ENCODE data around the gene CAPN13. TPM values are rescaled to one million over a fixed set of nuclear protein-coding genes. Genes with fewer than 3 reads are reported as not detected.

The CAPN13 gene
- total RNA-seq, 2 experiments from 2014 or later = not detected

DNA sequence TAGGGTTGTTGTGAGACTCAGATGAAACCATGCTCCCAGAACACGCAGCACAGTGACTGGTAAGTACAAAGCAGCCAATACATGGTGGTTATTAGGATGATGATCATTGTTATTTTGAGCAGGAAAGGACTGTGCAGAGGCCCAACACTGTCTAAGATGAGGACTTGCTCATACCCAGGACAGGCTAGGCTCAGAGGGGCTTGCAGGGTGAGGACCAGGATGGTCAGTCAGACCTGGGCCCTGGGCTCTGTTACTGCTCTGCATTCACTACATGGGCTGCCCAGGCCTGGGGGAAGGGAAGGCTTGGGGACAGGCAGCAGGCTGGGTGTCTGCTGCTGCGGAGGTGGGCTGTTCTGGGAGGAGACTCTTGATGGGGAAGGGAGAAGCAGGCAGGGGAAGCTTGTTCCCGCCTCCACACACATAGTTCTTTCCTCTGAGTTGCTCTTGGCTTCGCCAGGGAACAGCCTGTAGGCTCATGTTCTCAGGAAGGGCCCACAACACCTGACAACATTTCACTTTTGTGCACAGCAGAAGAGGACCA is 17.5 kb downstream of the CAPN13 start:
- ATAC-seq (ENCODE audit: poor library complexity) (no peak), DNase-seq (no peak)
- Mint-ChIP-seq H3K27ac (no peak overlapping the region), H3K4me1 (ENCODE audit: low read depth) (no peaks in the 10 kb centered on the region), H3K36me3 (ENCODE audit: low read depth) (no peaks in the 10 kb centered on the region), H3K27me3 (peaks cover 14% of the 10 kb centered on the region), H3K4me3 (no peak overlapping the region), H3K9me3 (no peaks in the 10 kb centered on the region)
- H3K27me3 ChIP-seq (ENCODE audit: control insufficient read depth in 1 of 2, insufficient read depth in 2 of 2, low read length in 2 of 2) = peaks cover 0 to under 1% of the 10 kb centered on the region in 2 experiments
- no peak overlapping the region for H3K4me3 ChIP-seq (ENCODE audit: low read length)
- H3K4me1 ChIP-seq (ENCODE audit: insufficient read depth, low read length) = no peaks in the 10 kb centered on the region
- ChIA-PET CTCF (no interaction called here), POLR2A (no interaction called here)
- TF ChIP-seq, protein P1, sequence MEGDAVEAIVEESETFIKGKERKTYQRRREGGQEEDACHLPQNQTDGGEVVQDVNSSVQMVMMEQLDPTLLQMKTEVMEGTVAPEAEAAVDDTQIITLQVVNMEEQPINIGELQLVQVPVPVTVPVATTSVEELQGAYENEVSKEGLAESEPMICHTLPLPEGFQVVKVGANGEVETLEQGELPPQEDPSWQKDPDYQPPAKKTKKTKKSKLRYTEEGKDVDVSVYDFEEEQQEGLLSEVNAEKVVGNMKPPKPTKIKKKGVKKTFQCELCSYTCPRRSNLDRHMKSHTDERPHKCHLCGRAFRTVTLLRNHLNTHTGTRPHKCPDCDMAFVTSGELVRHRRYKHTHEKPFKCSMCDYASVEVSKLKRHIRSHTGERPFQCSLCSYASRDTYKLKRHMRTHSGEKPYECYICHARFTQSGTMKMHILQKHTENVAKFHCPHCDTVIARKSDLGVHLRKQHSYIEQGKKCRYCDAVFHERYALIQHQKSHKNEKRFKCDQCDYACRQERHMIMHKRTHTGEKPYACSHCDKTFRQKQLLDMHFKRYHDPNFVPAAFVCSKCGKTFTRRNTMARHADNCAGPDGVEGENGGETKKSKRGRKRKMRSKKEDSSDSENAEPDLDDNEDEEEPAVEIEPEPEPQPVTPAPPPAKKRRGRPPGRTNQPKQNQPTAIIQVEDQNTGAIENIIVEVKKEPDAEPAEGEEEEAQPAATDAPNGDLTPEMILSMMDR (IDR thresholded peaks at IDR 0.05) = no peak
- intact Hi-C loops (cut with DNase I, micrococcal nuclease) = no loop called here
- no peaks in the 10 kb centered on the region for H3K36me3 ChIP-seq (ENCODE audit: insufficient read depth, low read length)
- H3K9me3 ChIP-seq (ENCODE audit: control insufficient read depth in 1 of 2, insufficient read depth in 1 of 2, low read length in 2 of 2) = no peaks in the 10 kb centered on the region
- no peak overlapping the region for H3K27ac ChIP-seq (ENCODE audit: low read depth in 1 of 2, low read length in 2 of 2)

DNA sequence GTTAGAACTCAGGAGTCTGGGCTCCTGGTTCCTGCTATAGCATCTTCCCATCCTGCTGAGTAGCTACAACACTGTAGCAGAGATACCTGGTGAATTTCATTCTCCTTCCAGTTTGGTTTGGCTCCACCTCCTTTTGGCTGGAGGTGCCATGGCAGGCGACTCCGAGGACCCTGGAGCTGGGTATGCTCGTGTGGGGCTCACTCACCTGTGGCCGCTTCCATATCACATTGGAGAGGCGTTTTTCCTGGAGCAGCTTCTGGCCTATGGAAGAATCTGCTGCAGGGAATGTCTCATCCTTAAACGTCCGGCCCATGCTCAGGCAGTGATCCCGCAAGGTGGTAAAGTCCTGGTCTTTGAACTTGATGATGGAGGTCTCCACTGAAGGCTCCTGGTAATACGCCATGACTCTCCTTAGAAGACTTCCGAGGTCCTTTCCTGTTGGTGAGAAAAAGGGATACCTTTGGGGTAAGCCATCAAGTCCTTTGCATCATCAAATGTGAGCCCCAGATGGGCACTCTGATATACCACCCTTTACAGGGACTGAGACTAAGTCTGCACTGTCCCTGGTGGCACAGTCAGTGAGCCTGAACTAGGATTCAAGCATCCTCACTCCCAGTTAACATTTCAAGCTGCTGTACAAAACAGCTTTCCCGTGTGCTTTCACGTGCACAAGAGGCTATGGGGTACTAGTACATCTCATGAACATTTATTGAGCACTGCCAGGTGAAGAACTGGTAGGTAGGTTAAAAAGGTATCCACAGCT is 20.1 kb downstream of the CAPN13 start:
- Mint-ChIP-seq H3K9me3 (no peaks in the 10 kb centered on the region), H3K27ac (no peak overlapping the region), H3K4me3 (no peak overlapping the region), H3K36me3 (ENCODE audit: low read depth) (no peaks in the 10 kb centered on the region), H3K4me1 (ENCODE audit: low read depth) (no peaks in the 10 kb centered on the region), H3K27me3 (peaks cover 20% of the 10 kb centered on the region)
- DNase-seq = no peak
- no peaks in the 10 kb centered on the region for H3K9me3 ChIP-seq (ENCODE audit: control insufficient read depth in 1 of 2, insufficient read depth in 1 of 2, low read length in 2 of 2)
- TF ChIP-seq, protein P1 (IDR thresholded peaks at IDR 0.05) = no peak
- POLR2A ChIA-PET = no interaction called here
- H3K27me3 ChIP-seq (ENCODE audit: control insufficient read depth in 1 of 2, insufficient read depth in 2 of 2, low read length in 2 of 2) = peaks cover 0 to 5% of the 10 kb centered on the region in 2 experiments
- intact Hi-C loops (cut with DNase I, micrococcal nuclease) = no loop called here
- H3K4me3 ChIP-seq (ENCODE audit: low read length) = no peak overlapping the region
- no peaks in the 10 kb centered on the region for H3K4me1 ChIP-seq (ENCODE audit: insufficient read depth, low read length)
- CTCF ChIA-PET = no interaction called here
- H3K27ac ChIP-seq (ENCODE audit: low read depth in 1 of 2, low read length in 2 of 2) = no peak overlapping the region
- no peak for ATAC-seq (ENCODE audit: poor library complexity)
- H3K36me3 ChIP-seq (ENCODE audit: insufficient read depth, low read length) = no peaks in the 10 kb centered on the region

DNA sequence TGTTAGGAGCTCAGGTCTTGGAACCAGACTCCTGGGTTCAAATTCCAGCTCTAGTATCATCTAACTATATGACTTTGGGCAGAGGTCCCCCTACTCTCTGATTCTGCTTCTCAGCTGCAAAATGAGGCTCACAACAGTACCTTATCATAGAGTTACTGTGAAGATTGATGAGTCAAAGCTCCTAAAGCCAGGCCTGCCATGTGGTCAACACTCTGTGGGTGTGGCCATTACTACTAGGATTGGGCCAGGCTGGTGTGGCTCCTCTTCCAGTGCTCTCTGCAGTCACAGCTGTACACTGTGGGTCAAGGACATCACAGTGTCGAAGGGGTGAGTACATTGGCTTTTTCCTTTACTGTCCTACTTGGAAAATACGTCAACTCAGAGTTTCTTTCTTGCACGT is 22.6 kb downstream of the CAPN13 start:
- ATAC-seq (ENCODE audit: poor library complexity) (no peak), DNase-seq (no peak)
- no peaks in the 10 kb centered on the region for H3K9me3 ChIP-seq (ENCODE audit: control insufficient read depth in 1 of 2, insufficient read depth in 1 of 2, low read length in 2 of 2)
- Mint-ChIP-seq H3K4me1 (ENCODE audit: low read depth) (no peaks in the 10 kb centered on the region), H3K36me3 (ENCODE audit: low read depth) (no peaks in the 10 kb centered on the region), H3K4me3 (no peak overlapping the region), H3K27me3 (peaks cover 20% of the 10 kb centered on the region), H3K27ac (no peak overlapping the region), H3K9me3 (no peaks in the 10 kb centered on the region)
- peaks cover 0 to 5% of the 10 kb centered on the region in 2 experiments for H3K27me3 ChIP-seq (ENCODE audit: control insufficient read depth in 1 of 2, insufficient read depth in 2 of 2, low read length in 2 of 2)
- ChIA-PET POLR2A (no interaction called here), CTCF (no interaction called here)
- no peak overlapping the region for H3K4me3 ChIP-seq (ENCODE audit: low read length)
- no peaks in the 10 kb centered on the region for H3K36me3 ChIP-seq (ENCODE audit: insufficient read depth, low read length)
- TF ChIP-seq, protein P1 (IDR thresholded peaks at IDR 0.05) = no peak
- H3K27ac ChIP-seq (ENCODE audit: low read depth in 1 of 2, low read length in 2 of 2) = no peak overlapping the region
- no peaks in the 10 kb centered on the region for H3K4me1 ChIP-seq (ENCODE audit: insufficient read depth, low read length)
- intact Hi-C loops (cut with DNase I, micrococcal nuclease) = no loop called here

Data from CD4-positive, alpha-beta T cell (primary cell).